GM18870 (cell line): ENCODE results near the gene RNF113B.

ENCODE experiments used
- ATAC-seq: cut with Tn5 transposase; IDR thresholded peaks from one replicate; pipeline ENCODE4 v1.9.1; 2021; ENCODE audit warnings: moderate library complexity; ENCODE audit not compliant: unreplicated experiment

Gene RNF113B

DNA sequence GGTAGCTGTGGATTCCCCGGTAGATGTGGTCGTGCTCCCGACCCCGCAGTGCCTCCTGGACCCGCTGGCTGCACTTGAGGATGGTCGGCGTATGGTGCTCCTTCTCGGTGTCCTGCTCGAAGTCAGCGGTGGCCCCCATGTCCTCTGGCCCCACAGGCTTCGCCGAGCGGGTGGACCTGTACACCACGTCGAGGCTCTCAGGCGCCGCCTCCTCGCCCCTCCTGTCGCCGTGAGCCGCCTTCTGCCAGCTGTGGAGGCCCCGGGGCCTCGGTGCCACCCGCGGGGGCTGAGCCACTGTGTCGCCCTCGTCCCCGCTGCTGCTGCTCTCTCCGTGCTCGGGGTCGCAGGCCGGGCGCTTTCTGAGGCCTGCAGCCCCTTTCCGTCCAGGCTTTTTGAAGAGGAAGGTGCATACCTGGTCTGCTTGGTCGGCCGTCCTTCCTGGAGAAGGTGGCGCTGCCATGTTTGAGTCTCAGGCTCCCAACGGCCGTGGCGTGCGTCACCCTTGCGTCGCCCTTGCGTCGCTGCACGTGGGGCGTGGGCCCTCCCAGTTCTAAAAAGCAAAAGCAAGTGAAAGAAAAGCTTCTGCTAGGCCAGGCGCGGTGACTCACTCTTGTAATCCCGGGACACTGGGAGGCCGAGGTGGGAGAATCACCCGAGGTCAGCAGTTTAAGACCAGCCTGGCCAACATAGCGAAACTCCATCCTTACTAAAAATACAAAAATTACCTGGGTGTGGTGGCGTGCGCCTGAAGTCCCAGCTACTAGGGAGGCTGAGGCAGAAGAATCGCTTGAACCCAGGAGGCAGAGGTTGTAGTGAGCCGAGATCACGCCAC lies at the start of gene RNF113B:
TSS of gene RNF113B (minus strand) at position 493 of the 832 bp plus-strand sequence. CDS start at position 460, 33 bp downstream.
- ATAC-seq = no peak

DNA sequence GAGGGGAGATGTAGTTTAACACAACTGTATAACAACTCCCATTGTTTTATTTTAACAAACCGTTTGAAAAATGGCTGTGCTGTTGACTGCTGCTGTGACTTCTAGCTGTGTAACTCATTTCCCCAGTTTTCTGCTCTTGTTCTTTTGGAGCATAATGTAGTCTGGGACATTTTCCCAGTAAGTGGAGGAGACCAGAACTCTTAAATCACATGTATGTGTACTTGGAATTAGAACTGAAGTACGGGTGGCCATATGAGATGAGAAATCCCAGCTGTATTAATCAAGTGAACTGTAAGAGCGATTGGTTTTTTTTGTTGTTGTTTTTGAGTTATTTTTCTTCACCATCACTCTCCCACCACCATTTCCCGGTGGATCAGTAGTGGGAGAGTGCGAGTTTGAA lies 49.4 kb upstream of the RNF113B start:
- no peak for ATAC-seq

- ATAC-seq = no peak
Measured at GRCh38 chr13:98225036-98225940, 48.2 kb upstream of the RNF113B start.

DNA sequence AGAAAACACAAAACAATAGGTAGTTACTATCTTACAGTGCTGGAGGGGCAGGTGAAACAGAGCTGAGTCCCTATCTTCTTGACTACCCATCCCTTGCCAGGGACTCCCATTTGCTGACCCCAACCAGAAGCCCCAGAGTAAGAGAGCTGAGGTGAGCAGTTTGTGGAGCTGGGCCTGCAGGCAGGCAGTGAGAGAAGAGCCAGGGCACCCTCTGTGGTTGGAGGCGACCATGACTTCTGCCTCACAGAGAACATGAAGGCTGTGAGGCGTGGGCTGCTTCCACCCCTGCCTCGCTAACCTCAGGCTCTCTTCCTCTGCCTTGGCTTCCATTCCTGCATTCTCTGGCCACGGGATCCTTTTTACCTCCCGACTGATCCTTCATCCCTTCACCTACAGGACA lies 47.5 kb upstream of the RNF113B start:
- ATAC-seq = no peak

DNA sequence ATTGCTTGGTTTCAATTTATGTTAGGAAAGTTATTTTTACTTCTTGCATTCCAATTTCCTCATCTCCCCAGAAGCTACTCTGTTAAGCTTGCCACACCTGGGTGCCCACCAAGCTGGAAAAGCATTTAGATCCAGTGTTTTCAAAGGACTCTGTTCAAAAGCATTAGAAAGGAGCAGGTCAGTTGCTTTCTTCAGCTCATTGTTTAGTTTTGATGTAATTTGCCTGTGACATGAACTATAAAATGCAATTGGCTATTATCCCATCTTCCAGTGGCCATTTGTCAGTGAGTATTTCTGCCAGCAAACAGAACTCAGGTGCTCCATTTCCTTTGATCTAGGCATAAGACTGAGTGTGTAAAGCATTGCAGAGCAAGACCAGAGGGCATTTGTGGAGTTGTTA lies 46.7 kb upstream of the RNF113B start:
- ATAC-seq = no peak

DNA sequence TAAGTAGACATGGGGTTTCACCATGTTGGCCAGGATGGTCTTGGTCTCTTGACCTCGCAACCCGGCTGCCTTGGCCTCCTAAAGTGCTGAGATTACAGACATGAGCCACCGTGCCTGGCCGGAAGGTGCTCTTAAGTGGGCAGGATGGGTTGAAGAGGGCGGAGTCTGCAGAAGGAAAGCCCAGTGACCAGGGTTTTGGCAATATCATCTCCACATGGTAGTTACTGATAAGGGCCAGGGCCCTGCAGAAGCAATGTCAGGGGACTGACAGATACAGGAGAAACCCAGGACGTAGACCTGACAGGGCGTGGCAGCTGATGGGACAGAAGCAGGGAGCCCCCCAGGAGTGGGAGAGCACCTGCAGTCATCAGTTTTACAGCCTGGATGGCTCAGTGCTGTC lies 45.7 kb upstream of the RNF113B start:
- ATAC-seq = no peak

DNA sequence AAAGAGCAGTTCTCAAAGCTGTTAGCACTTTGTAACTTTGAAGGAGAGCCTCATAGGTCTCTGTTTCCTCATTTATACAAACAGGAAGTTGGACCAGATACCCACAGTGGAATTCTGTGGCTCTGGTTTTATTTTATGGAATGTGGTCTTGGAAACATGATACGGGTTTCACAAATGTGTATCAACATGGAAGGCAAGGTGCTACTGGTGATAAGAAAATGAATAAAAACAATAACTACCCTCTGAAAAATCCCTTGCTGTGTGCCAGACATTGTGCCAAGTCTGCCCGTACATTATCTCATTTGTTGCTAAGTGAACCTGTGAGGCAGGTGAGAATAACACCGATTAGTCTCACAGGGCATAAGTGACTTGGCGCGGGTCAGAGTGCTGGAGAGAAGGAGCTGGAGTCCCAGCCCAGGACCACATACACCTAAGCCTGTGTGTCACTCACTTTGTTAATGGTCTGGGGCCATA lies 45.0 kb upstream of the RNF113B start:
- ATAC-seq = no peak

DNA sequence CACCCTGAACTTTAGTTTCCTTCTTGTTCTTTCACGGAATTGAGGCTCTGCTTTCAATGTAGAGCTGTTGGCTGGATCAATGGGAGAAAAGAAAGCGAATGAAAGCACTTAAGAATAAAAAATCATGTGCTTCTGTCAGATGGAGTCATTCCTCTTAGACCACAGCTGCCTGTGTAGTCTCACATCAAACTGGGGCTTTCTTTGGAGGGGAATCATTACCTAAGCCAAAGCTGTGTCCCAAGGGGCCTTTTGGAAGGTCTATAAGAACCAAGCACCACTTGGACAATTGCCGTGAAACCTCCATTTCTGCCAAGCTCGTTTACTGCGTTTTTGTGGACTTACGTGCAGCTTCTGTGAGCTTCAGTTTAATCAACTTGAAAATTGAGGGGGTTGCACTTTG lies 44.2 kb upstream of the RNF113B start:
- ATAC-seq = no peak

GRCh38 chr13:98220271-98220791 lies 43.3 kb upstream of the RNF113B start:
- no peak for ATAC-seq

DNA sequence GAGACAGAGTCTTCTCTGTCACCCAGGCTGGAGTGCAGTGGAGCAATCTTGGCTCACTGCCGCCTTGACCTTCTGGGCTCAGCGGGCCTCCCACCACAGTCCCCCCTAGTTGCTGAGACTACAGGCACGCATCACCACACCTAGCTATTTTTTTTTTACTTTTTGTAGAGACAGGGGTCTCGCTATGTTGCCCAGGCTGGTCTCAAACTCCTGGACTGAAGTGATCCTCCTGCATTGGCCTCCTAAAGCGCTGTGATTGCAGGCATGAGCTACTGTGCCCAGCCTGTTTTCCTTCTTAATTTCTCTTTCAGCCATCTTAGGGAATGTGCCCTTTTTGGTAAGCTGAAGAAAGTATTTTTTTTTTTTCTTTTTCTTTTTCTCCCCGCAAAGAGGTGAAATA lies 42.6 kb upstream of the RNF113B start:
- no peak for ATAC-seq

- no peak for ATAC-seq
Measured at GRCh38 chr13:98217597-98217996, 40.5 kb upstream of the RNF113B start.

- no peak for ATAC-seq
Measured at GRCh38 chr13:98216711-98217285, 39.7 kb upstream of the RNF113B start.

GRCh38 chr13:98216135-98216565 lies 39.1 kb upstream of the RNF113B start:
- no peak for ATAC-seq

DNA sequence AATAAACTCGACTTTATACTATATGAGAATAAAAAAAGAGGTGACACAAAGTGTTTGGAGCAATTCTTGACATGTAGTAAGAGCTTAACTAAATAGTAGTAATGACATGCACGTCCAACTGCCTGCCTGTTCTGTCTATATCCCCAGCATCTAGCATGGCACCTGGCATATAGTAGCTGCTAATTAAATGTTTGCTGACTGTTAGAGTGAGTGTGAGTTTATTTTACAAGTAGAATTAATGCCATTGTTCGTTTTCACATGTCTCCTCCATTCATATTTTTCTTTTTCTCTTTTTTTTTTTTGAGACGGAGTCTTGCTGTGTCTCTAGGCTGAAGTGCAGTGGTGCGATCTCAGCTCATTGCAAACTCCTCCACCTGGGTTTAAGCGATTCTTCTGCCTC lies 38.4 kb upstream of the RNF113B start:
- no peak for ATAC-seq

GRCh38 chr13:98214707-98215106 lies 37.6 kb upstream of the RNF113B start:
- ATAC-seq = no peak

GRCh38 chr13:98214008-98214643 lies 37.1 kb upstream of the RNF113B start:
- ATAC-seq = no peak

DNA sequence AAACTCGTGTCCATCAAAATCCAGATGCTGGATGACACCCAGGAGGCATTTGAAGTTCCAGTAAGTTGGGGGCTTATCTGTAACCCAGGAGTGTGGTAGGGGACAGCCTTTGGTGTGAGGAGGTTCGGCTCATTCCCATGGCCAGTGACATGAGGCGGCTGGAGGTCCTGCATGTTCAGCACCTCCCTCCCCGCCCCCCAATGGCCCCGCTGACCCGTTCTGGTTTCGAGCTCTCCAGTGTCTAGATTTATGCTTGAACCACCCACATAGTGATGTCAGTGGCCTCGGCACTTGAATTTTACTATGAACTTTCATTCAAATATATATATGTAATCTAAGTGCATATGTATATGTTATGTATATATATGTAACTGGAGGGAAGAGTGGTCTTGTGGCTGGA lies 36.3 kb upstream of the RNF113B start:
- no peak for ATAC-seq

DNA sequence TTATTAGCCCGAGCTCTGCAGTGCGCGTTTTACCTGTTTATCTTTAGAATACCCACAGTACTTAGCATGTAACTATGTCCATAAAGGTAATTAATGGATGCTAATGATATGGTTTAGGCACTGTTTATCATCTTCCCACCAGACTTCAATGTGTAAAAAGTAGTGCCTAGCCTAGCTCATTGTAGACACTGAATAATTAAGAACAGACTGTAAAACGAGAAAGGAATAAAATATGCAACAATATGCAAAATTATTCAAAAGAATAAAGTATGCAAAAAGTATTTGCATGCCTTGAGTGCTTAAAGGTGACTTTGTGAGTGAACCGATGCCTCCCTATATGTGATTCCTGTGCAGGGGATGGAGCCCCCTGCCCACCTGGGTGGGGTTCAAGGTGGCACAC lies 35.7 kb upstream of the RNF113B start:
- ATAC-seq = no peak

DNA sequence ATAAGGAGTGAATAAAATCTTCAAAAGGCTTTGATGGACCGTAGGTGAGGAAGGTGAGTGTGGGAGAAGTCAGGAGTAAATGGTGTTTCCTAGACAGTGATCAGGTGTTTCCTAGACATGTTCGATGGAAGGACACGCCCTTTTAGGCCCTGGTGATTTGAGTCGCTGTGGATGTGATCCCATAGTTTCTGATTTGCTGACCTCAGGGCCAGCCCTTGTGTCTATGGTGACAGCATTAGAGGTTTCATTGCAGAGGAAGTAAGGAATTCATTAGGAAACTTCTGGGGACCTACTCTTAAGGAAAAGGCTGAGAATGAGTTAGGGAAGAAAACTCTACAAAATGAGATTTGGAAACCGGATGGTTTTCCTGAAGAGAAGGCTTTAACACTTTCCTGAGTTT lies 31.5 kb upstream of the RNF113B start:
- no peak for ATAC-seq

DNA sequence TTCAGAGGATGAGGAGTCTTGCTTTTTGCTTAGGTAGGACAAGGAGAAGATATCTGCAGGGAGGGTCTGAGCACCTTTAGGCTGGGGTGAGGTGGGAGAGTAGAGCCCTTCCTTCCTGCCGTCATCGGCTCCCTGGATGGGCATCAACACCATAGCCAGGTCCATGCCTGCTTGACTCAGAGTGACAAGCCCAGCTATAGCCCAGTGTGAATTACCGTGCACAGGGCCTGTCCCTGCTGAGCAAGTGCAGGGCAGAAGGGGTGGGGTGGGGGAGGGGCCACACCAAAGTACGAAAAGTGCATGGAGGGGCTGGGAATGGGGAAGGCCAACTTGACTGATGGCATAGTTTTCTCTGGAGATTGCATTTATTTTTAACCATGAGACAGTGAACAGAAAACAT lies 30.3 kb upstream of the RNF113B start:
- no peak for ATAC-seq

- no peak for ATAC-seq
Measured at GRCh38 chr13:98206946-98207345, 29.9 kb upstream of the RNF113B start.
